Raji (cell line): ENCODE data around the gene GDE1.

Experiments
- POLR2A ChIP-seq: IDR thresholded peaks from 2 replicates; pipeline ENCODE4 v1.6.1; 2011; ENCODE audit warnings: low read depth, low read length, control low read depth; ENCODE audit not compliant: insufficient read depth

The GDE1 gene

DNA sequence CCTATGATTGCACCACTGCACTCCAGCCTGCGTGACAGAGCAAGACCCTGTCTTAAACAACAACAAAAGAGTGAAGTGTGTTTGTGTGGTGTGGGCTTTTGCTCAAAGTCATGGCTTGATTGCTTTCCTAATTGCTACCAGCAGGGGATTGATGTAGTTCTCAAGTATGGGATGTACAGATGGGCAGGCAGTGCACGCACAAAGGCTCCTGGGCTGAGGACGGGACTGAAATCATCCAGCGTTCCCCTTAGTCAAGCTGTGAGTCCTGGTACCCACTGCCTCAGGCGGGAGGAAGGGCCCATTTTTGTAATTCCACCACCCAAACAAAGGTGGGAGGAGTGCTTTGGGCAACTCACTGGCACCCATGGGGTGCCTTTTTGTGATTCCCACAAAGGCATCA lies 47.3 kb downstream of the GDE1 start:
- TF ChIP-seq POLR2A: no peak

DNA sequence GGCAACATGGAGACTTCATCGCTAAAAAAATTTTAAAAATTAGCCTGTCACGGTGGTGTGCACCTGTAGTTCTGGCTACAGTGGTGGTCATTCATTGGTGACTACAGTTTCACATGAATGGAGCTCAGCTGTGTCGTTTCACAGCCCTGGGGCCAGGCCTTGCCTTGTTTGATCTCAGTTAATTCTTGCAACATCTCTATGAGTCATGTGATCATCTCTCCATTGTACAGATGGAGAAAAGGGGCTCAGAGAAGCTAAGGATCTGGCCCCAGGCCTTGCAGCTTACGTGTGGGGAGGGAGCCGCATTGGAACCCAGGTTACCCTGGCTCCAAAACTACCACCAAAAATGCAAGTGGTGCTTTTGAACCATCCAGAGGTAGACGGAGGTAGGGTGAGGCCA lies 49.4 kb downstream of the GDE1 start:
- no peak for TF ChIP-seq POLR2A

DNA sequence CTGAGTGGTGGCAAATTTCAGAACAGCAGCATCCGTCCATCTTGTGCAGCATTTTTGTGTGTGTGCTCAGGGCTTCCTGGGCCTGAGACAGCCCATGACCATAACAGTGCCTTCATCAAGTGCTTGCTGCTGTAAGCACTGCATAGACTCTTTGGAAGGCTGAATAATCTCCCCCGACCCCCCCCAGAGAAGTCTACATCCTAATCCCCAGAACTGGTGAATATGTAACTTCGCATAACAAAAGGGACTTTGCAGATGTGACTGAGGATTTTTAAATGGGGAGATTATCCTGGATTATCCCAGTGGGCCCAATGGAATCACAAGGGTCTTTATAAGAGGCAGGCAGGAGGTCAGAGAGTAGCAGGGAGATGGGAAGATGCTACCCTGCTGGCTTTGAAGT lies 53.6 kb downstream of the GDE1 start:
- no peak for TF ChIP-seq POLR2A

DNA sequence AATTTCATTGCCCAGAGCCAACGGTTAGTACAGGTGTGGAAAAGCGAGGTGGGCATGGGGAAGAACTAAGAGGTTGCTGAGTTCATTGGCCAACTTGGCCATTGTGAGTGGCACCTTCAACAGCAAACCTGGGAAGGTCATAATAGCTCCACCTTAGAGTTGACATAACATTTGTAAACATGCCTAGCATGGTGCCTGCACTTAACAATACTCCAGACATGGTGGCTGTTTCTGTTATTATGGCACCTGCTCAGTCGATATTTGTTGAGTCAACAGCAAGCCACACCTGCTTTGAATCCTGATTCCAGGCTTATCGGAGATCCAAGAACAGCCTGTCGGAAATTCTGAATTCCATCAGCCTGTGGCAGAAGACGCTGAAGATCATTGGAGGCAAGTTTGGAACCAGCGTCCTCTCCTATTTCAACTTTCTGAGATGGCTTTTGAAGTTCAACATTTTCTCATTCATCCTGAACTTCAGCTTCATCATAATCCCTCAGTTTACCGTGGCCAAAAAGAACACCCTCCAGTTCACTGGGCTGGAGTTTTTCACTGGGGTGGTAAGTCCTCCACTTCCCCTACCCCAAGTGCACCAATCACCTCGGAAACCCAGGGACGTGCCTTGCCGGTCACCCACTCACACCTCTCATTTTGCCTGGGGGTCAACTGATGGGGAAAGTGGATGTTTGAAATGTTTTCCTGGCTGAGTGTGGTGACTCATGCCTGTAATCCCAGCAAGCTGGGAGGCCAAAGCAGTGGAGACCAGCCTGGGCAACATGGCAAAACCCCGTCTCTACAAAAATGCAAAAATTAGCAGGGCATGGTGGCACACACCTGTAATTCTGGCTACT lies 58.2 kb downstream of the GDE1 start:
- TF ChIP-seq POLR2A: no peak

DNA sequence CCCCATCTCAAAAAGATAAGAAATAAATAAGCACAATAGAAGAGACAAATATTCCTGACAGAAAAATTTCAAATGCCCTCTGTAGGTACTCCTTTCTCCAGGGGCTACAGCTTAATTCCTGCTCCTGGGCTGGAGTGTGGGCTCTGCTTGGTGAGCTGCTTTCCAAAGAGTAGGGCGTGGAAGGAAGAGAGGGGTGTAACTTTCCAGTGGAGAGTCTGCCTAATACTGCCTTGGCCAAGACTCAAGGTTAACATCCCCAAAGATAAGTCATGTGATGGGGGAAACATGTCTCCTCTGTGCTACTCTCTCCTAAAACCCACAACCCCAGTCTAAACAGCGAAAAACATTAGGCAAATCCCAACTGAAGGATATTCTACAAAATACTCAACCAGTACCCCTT lies 61.5 kb downstream of the GDE1 start:
- no peak for TF ChIP-seq POLR2A

DNA sequence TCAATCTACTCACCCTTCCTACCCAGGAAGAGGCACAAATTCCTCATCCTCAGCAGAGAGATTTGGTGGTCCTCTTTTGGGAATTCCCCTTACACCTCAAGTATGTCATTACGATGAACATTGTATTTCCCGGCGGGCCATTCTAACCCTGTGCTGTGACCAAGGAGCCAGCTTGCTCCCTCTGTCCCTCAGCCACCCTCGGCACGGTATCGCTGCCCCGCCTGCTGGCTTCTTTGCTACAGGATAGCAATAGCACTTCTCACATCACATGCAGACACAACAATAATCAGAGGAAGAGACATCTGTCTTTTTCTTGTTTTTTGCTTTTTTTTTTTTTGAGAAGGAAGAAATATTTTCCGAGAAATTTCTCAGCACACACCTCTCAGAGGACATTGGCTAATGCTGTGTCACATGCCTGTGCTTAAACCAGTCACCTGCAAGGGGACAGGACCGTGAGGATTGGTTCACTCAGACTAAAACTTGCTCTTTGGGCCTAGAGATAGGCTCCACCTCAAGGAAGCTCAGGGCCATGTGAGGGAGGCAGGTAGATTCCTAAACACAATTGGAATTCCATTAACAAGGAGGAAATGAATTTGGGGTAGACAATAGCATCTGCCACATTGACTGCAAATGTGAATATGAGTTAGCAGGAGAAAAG lies 63.0 kb downstream of the GDE1 start:
- no peak for TF ChIP-seq POLR2A
